PFSK-1 (cell line): ENCODE results near the gene RALGPS1.

ENCODE experiments used
- FOXP2 ChIP-seq: optimal IDR thresholded peaks from 2 replicates; pipeline ENCODE3; 2011; ENCODE audit warnings: borderline replicate concordance, control low read depth, inconsistent platforms; ENCODE audit not compliant: insufficient read depth; ENCODE audit errors: extremely low read length, extremely low read depth
- POLR2AphosphoS5 ChIP-seq: IDR thresholded peaks from 2 replicates; pipeline ENCODE4 v1.6.1; 2012; ENCODE audit warnings: low read depth, mild to moderate bottlenecking, control low read depth, low read length, moderate library complexity
- SIN3A ChIP-seq: IDR thresholded peaks from 2 replicates; pipeline ENCODE4 v1.6.1; 2012; ENCODE audit warnings: mild to moderate bottlenecking, low read length, moderate library complexity, borderline replicate concordance; ENCODE audit not compliant: insufficient read depth
- TAF1 ChIP-seq: IDR thresholded peaks from 2 replicates; pipeline ENCODE4 v1.6.1; 2012; ENCODE audit warnings: low read length, control low read depth, borderline replicate concordance; ENCODE audit not compliant: insufficient read depth
- TF ChIP-seq, protein P1 (sequence below), 2 experiments: IDR thresholded peaks; 2 replicates each; pipeline versions ENCODE4 v1.6.1 to v1.8.0; 2011 to 2012; ENCODE audit warnings: low read depth in 2 of 2, low read length in 2 of 2, control low read depth in 1 of 2, inconsistent platforms in 1 of 2, mild to moderate bottlenecking in 1 of 2, moderate library complexity in 1 of 2; ENCODE audit not compliant: insufficient read depth in 1 of 2

Gene RALGPS1

DNA sequence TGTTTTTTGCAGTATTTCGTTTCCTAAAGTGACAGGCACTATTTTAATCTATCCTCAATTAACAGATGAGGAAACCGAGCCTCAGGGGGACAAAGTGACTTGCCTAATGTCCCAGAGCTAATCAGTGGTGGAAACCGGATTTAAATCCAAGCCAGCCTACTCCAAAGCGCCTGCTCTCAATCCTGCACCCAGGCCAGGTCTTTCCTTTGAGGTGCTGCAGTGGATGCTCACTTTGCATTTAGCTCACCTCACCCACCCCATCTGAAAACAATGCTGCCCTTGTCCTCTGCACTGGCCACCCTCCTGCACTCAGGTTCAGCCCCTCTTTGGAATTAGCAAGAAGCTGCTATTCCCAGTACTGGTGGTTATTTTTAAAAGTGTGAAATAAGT is 191.9 kb downstream of the RALGPS1 start:
- TF ChIP-seq SIN3A (no peak), POLR2AphosphoS5 (no peak), FOXP2 (no peak), TAF1 (no peak)
- TF ChIP-seq, protein P1, sequence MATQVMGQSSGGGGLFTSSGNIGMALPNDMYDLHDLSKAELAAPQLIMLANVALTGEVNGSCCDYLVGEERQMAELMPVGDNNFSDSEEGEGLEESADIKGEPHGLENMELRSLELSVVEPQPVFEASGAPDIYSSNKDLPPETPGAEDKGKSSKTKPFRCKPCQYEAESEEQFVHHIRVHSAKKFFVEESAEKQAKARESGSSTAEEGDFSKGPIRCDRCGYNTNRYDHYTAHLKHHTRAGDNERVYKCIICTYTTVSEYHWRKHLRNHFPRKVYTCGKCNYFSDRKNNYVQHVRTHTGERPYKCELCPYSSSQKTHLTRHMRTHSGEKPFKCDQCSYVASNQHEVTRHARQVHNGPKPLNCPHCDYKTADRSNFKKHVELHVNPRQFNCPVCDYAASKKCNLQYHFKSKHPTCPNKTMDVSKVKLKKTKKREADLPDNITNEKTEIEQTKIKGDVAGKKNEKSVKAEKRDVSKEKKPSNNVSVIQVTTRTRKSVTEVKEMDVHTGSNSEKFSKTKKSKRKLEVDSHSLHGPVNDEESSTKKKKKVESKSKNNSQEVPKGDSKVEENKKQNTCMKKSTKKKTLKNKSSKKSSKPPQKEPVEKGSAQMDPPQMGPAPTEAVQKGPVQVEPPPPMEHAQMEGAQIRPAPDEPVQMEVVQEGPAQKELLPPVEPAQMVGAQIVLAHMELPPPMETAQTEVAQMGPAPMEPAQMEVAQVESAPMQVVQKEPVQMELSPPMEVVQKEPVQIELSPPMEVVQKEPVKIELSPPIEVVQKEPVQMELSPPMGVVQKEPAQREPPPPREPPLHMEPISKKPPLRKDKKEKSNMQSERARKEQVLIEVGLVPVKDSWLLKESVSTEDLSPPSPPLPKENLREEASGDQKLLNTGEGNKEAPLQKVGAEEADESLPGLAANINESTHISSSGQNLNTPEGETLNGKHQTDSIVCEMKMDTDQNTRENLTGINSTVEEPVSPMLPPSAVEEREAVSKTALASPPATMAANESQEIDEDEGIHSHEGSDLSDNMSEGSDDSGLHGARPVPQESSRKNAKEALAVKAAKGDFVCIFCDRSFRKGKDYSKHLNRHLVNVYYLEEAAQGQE (IDR thresholded peaks at IDR 0.05; ENCODE audit: insufficient read depth in 1 of 2, low read depth in 2 of 2, low read length in 2 of 2): no peak

DNA sequence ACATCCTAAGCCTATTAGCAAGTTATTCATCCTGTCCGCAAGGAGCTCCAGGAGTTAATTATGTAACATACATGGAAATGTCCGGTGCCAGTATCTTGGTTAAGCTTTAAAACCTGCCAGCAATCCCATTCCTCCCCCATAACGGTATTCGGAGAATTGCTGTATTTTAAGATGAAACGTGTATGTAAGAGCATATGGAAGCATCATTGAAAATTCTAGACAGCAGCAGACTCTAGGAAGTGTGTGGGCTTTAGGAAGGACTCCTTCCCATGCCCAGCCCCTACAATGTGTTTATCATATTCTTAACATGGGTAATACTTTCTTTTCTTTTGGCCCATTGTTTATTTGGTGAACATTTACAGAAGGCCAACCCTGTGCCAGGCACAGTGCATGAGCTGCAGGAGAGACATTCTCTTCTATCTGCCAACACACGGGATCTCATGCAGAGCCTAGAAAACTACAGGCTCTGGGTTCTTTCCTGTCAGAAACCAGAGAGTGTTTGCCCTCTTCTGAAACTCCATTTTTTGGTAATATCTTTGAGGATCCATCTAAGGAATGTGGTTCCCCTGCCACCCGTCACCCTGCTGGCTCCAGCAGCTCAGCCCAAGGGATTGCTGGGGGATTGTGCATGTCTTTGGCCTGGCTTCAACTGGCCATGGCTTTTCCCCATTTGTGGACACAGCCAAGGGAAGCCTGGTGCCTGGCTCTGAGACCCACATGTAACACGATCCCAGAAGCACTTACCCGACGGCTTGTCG is 192.8 kb downstream of the RALGPS1 start:
- TF ChIP-seq TAF1: no peak
- no peak for TF ChIP-seq POLR2AphosphoS5
- TF ChIP-seq, protein P1 (IDR thresholded peaks at IDR 0.05; ENCODE audit: insufficient read depth in 1 of 2, low read depth in 2 of 2, low read length in 2 of 2): no peak
- TF ChIP-seq SIN3A: no peak
- no peak for TF ChIP-seq FOXP2

DNA sequence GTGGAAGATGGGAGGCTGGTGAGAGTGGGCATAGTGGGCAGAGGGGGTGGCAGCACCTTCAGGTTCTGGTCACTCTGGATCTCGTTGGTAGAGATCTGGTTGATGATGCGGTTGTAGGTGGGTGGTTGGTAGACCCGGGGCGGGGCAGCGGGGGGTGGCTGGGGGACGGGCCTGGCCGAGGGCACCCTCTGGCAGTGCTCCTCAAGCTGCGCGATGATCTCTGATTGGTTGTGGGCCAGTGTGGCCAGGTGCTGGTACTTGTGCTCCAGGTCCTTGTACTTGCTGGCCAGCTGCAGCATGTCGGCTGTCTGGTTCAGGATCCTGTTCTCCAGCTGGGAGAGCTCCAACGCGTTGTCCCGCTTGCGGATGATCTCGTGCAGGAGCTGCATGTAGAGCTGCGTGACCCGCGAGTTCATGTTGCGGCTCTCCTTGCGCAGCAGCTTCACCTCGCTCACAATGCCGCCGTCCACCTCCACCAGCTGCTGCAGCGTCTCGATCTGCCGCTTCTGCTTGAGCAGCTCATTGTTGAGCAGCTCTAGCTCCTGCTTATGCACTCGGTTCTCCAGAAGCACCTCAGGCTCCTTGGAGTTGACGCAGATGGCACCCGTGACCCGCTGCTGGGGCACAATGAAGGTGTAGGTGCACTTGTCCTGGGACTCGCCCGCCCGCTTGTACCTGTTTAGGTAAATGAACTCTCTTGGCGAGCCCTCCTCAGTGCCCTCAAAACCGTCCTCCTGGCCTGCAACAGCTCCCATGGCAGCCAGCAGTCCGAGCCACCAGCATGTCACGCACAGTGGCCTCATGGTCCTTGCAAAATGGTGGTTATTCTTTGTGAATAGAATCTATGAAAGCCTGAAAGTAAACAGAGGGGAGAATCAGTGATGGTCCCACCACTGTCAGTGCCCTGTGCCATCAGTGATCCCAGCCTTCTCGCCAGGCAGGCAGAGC is 193.6 kb downstream of the RALGPS1 start:
- TF ChIP-seq, protein P1 (IDR thresholded peaks at IDR 0.05; ENCODE audit: insufficient read depth in 1 of 2, low read depth in 2 of 2, low read length in 2 of 2): no peak
- TF ChIP-seq SIN3A (no peak), FOXP2 (no peak), TAF1 (no peak), POLR2AphosphoS5 (no peak)

DNA sequence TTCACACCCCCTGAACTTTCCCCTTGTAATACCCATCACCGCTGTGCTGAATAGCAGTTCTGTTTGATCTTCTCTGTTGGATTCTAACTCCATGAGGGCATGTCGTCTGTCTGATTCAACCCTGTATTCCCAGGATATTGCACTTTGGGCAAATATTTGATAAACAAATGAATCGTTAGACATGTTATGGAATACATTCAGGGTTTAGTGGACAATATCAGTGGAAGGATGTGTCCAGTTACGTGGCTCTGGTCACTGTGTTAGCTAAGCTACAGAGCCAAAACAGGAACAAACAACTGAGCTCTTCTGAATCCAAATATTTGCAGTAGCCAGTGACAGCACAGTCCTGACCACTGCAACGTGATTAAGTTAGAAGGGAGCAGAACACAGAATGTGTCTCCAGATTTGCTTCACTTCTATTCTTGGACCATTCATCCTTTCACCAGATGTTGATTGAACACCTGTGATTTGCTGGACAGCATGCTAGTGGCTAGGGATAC is 194.7 kb downstream of the RALGPS1 start:
- TF ChIP-seq SIN3A: no peak
- TF ChIP-seq POLR2AphosphoS5: no peak
- no peak for TF ChIP-seq FOXP2
- TF ChIP-seq, protein P1 (IDR thresholded peaks at IDR 0.05; ENCODE audit: insufficient read depth in 1 of 2, low read depth in 2 of 2, low read length in 2 of 2): no peak
- no peak for TF ChIP-seq TAF1
